HepG2 (cell line): ENCODE results near the gene RFXANK. TPM values are rescaled to one million over a fixed set of nuclear protein-coding genes. Genes with fewer than 3 reads are reported as not detected.

ENCODE experiments used
- ATAC-seq: fragments of 200-7000 bp; cut with Tn5 transposase; 3 replicates; pipeline ENCODE4 v1.9.1; 2020; ENCODE audit warnings: mild to moderate bottlenecking, moderate library complexity
- BruUV-seq: library from RNA; stranded (reverse); fragments of 400-500 nt; replicated peaks from 2 replicates; lab custom pipeline; 2021; lab: Mats Ljungman, UMichigan
- CTCF ChIA-PET: fragments of 300-600 bp; formaldehyde crosslinking; extraction: SDS; loops from one replicate; lab custom pipeline; 2021; ENCODE audit warnings: low total read pairs, inconsistent platforms, low intra/inter-chr PET ratio; lab: Yijun Ruan, JAX
- POLR2A ChIA-PET: fragments of 350-600 bp; sonication (Branson Sonifier 250); formaldehyde crosslinking; loops from one replicate; lab custom pipeline; 2020; ENCODE audit warnings: antibody characterized with exemption, inconsistent platforms; lab: Yijun Ruan, JAX
- DNase-seq: peaks from one replicate; pipeline ENCODE4 v3.0.0-alpha.2; 2015; ENCODE audit warnings: low spot score
- FAIRE-seq: peaks from 3 replicates; lab custom pipeline; 2011; peaks lifted over from hg19 to GRCh38; lab: Jason Lieb, UNC
- H2AFZ ChIP-seq: one replicate; pipeline ENCODE4 v1.6.1; 2011; ENCODE audit warnings: low read length, inconsistent platforms
- H3K27ac ChIP-seq: fragments of 300-600 bp; 3 replicates; pipeline ENCODE4 v1.8.0; 2011; ENCODE audit warnings: mixed run types, mild to moderate bottlenecking, mixed read lengths, low read length, inconsistent platforms; ENCODE audit not compliant: insufficient read depth; ENCODE audit errors: extremely low read length
- H3K27me3 ChIP-seq, 2 experiments: fragments of 200-600 bp in 1 of 2; 2 replicates in 1 of 2; 3 replicates in 1 of 2; pipeline versions ENCODE4 v1.6.0 to v1.8.0; 2011; ENCODE audit warnings: low read length in 2 of 2, mild to moderate bottlenecking in 2 of 2, moderate library complexity in 2 of 2, inconsistent platforms in 1 of 2; ENCODE audit not compliant: insufficient read depth in 2 of 2, control insufficient read depth in 1 of 2
- H3K36me3 ChIP-seq, 2 experiments: fragments of 200-600 bp in 1 of 2; replicated peaks in 1 of 2; 2 replicates in 1 of 2; 3 replicates in 1 of 2; pipeline versions ENCODE4 v1.5.1 to v1.8.0; 2011; ENCODE audit warnings: low read length in 2 of 2, inconsistent platforms in 1 of 2; ENCODE audit not compliant: insufficient read depth in 2 of 2, control insufficient read depth in 1 of 2
- H3K4me1 ChIP-seq: 2 replicates; pipeline ENCODE4 v1.5.1; 2012; ENCODE audit warnings: low read length, inconsistent platforms; ENCODE audit not compliant: insufficient read depth
- H3K4me2 ChIP-seq: 2 replicates; pipeline ENCODE4 v1.6.0; 2011; ENCODE audit warnings: low read depth, low read length, inconsistent platforms
- H3K4me3 ChIP-seq, 3 experiments: fragments of 200-600 bp in 1 of 3; sonication (generic), shearing (Covaris generic) in 1 of 3; replicated peaks in 1 of 3; 2 replicates each; pipeline ENCODE4 v1.5.1; 2011 to 2016; ENCODE audit warnings: low read length in 3 of 3, inconsistent platforms in 2 of 3, low read depth in 2 of 3, mild to moderate bottlenecking in 2 of 3, control low read depth in 1 of 3, mixed read lengths in 1 of 3; ENCODE audit not compliant: insufficient read depth in 1 of 3
- H3K79me2 ChIP-seq: one replicate; pipeline ENCODE4 v1.6.1; 2011; ENCODE audit warnings: low read length, inconsistent platforms; ENCODE audit not compliant: insufficient read depth
- H3K9ac ChIP-seq: 2 replicates; pipeline ENCODE4 v1.6.0; 2011; ENCODE audit warnings: mild to moderate bottlenecking, low read depth, low read length, inconsistent platforms; ENCODE audit not compliant: insufficient read depth
- H3K9me3 ChIP-seq: 2 replicates; pipeline ENCODE4 v1.5.1; 2012; ENCODE audit warnings: mild to moderate bottlenecking, low read length
- H4K20me1 ChIP-seq: 2 replicates; pipeline ENCODE4 v1.6.0; 2011; ENCODE audit warnings: inconsistent platforms, mild to moderate bottlenecking, low read length, moderate library complexity; ENCODE audit not compliant: insufficient read depth
- DMAP1 ChIP-seq: IDR thresholded peaks from 2 replicates; pipeline ENCODE4 v1.6.1; 2016
- EEA1 ChIP-seq: sonication (generic); formaldehyde crosslinking; IDR thresholded peaks from 2 replicates; pipeline ENCODE4 v1.5.1; 2020; ENCODE audit warnings: mild to moderate bottlenecking, missing genetic modification reagents, borderline replicate concordance
- ELK4 ChIP-seq: sonication (generic); formaldehyde crosslinking; IDR thresholded peaks from 2 replicates; pipeline ENCODE4 v1.9.0; 2021; ENCODE audit warnings: missing genetic modification reagents, borderline replicate concordance
- FOXC1 ChIP-seq: sonication (generic); formaldehyde crosslinking; IDR thresholded peaks from 2 replicates; pipeline ENCODE4 v1.8.0; 2022; ENCODE audit warnings: mild to moderate bottlenecking, missing genetic modification reagents, borderline replicate concordance
- ISX ChIP-seq: sonication (generic); formaldehyde crosslinking; conservative IDR thresholded peaks from 2 replicates; pipeline ENCODE4 v1.5.0; 2020; ENCODE audit warnings: missing genetic modification reagents
- MBD4 ChIP-seq: IDR thresholded peaks from 2 replicates; pipeline ENCODE4 v1.6.1; 2012; ENCODE audit warnings: low read length, inconsistent platforms, borderline replicate concordance
- MYPOP ChIP-seq: sonication (generic); formaldehyde crosslinking; IDR thresholded peaks from 2 replicates; pipeline ENCODE4 v1.8.1; 2023; ENCODE audit warnings: mild to moderate bottlenecking, moderate library complexity, missing genetic modification reagents
- POLR2A ChIP-seq, 2 experiments: IDR thresholded peaks; 2 replicates each; pipeline ENCODE4 v1.6.1; 2011; ENCODE audit warnings: low read depth in 2 of 2, low read length in 2 of 2, mild to moderate bottlenecking in 1 of 2, moderate library complexity in 1 of 2; ENCODE audit not compliant: insufficient read depth in 1 of 2
- RBFOX2 ChIP-seq: fragments of 200-400 bp; formaldehyde crosslinking; IDR thresholded peaks from 2 replicates; pipeline ENCODE4 v1.6.1; 2017; ENCODE audit warnings: low read depth, mild to moderate bottlenecking, low read length
- TOE1 ChIP-seq: sonication (generic); formaldehyde crosslinking; IDR thresholded peaks from 2 replicates; pipeline ENCODE4 v1.4.0; 2020; ENCODE audit warnings: mild to moderate bottlenecking, missing genetic modification reagents
- ZNF33A ChIP-seq: sonication (generic); formaldehyde crosslinking; IDR thresholded peaks from 2 replicates; pipeline ENCODE4 v1.5.1; 2020; ENCODE audit warnings: missing genetic modification reagents, mild to moderate bottlenecking, moderate library complexity, borderline replicate concordance
- ZNF607 ChIP-seq: sonication (generic); formaldehyde crosslinking; IDR thresholded peaks from 2 replicates; pipeline ENCODE4 v1.5.1; 2020; ENCODE audit warnings: missing genetic modification reagents, mild to moderate bottlenecking, borderline replicate concordance
- ZNF629 ChIP-seq: sonication (generic); formaldehyde crosslinking; conservative IDR thresholded peaks from 2 replicates; pipeline ENCODE4 v1.5.0; 2020; ENCODE audit warnings: missing genetic modification reagents
- ZNF747 ChIP-seq: sonication (generic); formaldehyde crosslinking; IDR thresholded peaks from 2 replicates; pipeline ENCODE4 v1.8.1; 2023; ENCODE audit warnings: missing genetic modification reagents, mild to moderate bottlenecking, borderline replicate concordance
- ZSCAN20 ChIP-seq: sonication (generic); formaldehyde crosslinking; IDR thresholded peaks from 2 replicates; pipeline ENCODE4 v1.4.0; 2020; ENCODE audit warnings: missing genetic modification reagents, mild to moderate bottlenecking, borderline replicate concordance
- WGBS: methylation state at CpG from one replicate; pipeline ENCODE4 v1.1.6; 2017; ENCODE audit warnings: low lambda C conversion rate; 5-methylcytosine and 5-hydroxymethylcytosine counted together
- in situ Hi-C: cut with HindIII; loops from 2 replicates; pipeline ENCODE4 v1.10.0; 2017; ENCODE audit warnings: low pct_unique_long_range_greater_than_20kb; ENCODE audit not compliant: extremely low pct_ligation_motif_present
- intact Hi-C: fragments of 100-400 bp; cut with micrococcal nuclease; formaldehyde crosslinking; loops from one replicate; pipeline ENCODE4 v1.10.0; 2022; ENCODE audit not compliant: unreplicated experiment
- polyA plus RNA-seq, 8 experiments: library from polyadenylated mRNA; depleted of rRNA in 3 of 8; stranded (reverse) in 7 of 8; unstranded in 1 of 8; fragments of >200 nt; fragmentation: Illumina TruSeq in 4 of 8; extraction: Trizol in 4 of 8; gene quantifications; 2 replicates each; pipeline versions ENCODE4 v1.2.1 to v1.2.3, GENCODE V29; 2011 to 2016; ENCODE audit warnings: low read depth in 4 of 8, missing spikeins in 1 of 8, mixed read lengths in 1 of 8; ENCODE audit not compliant: insufficient read depth in 1 of 8
- total RNA-seq, 5 experiments: library from RNA; depleted of rRNA; stranded (reverse); fragments of >200 nt; fragmentation: Illumina TruSeq; extraction: Trizol; gene quantifications; 2 replicates each; pipeline ENCODE4 v1.2.3, GENCODE V29; 2016; ENCODE audit warnings: low read depth in 1 of 5
- TF ChIP-seq, protein P1 (sequence below): sonication (generic); formaldehyde crosslinking; IDR thresholded peaks from 2 replicates; pipeline ENCODE4 v1.4.0; 2020; ENCODE audit warnings: missing genetic modification reagents
- TF ChIP-seq, protein P2 (sequence below): sonication (generic); formaldehyde crosslinking; IDR thresholded peaks from 2 replicates; pipeline ENCODE4 v1.9.0; 2022; ENCODE audit warnings: missing genetic modification reagents, mild to moderate bottlenecking, borderline replicate concordance

Gene RFXANK
- total and polyA plus RNA-seq, 2 of the 13 experiments (the other 11 are each of a cell fraction or from before 2014, with no cell fraction given), result 49.9 to 80.7 TPM

GRCh38 chr19:19211499-19212420 lies 19.7 kb downstream of the RFXANK start, which contains the start of gene NCAN:
Gene NCAN, plus strand, starts transcription at chr19:19211958. Its CDS starts 4,996 bp downstream, at chr19:19216954.
- ATAC-seq, result peak; percentile 46

More at GRCh38 chr19:19211499-19212420, 19.7 kb downstream of the RFXANK start, which contains the start of gene NCAN:
- H4K20me1 ChIP-seq, result no peaks in the 10 kb centered on the region; the same call in 1 of the 2 replicates
- TF ChIP-seq DMAP1 (CRISPR knock-in tag) (no peak), TOE1 (CRISPR knock-in tag) (no peak), POLR2A (IDR thresholded peaks at IDR 0.05; ENCODE audit: insufficient read depth in 1 of 2, low read depth in 2 of 2, low read length in 2 of 2) (no peak), ZNF33A (CRISPR knock-in tag) (no peak), MYPOP (CRISPR knock-in tag) (0 out of 2 replicates have a peak, but pooled peaks have one; percentile 42), RBFOX2 (no peak), ISX (CRISPR knock-in tag) (no peak), ZSCAN20 (CRISPR knock-in tag) (no peak), ZNF607 (no peak), ZNF629 (peak; percentile 77), MBD4 (no peak), ELK4 (no peak), FOXC1 (CRISPR knock-in tag) (no peak), ZNF747 (no peak), EEA1 (no peak)
- TF ChIP-seq, protein P1, sequence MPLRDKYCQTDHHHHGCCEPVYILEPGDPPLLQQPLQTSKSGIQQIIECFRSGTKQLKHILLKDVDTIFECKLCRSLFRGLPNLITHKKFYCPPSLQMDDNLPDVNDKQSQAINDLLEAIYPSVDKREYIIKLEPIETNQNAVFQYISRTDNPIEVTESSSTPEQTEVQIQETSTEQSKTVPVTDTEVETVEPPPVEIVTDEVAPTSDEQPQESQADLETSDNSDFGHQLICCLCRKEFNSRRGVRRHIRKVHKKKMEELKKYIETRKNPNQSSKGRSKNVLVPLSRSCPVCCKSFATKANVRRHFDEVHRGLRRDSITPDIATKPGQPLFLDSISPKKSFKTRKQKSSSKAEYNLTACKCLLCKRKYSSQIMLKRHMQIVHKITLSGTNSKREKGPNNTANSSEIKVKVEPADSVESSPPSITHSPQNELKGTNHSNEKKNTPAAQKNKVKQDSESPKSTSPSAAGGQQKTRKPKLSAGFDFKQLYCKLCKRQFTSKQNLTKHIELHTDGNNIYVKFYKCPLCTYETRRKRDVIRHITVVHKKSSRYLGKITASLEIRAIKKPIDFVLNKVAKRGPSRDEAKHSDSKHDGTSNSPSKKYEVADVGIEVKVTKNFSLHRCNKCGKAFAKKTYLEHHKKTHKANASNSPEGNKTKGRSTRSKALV (CRISPR knock-in tag), result peak; percentile 74; the same call in 1 of the 2 replicates
- TF ChIP-seq, protein P2, sequence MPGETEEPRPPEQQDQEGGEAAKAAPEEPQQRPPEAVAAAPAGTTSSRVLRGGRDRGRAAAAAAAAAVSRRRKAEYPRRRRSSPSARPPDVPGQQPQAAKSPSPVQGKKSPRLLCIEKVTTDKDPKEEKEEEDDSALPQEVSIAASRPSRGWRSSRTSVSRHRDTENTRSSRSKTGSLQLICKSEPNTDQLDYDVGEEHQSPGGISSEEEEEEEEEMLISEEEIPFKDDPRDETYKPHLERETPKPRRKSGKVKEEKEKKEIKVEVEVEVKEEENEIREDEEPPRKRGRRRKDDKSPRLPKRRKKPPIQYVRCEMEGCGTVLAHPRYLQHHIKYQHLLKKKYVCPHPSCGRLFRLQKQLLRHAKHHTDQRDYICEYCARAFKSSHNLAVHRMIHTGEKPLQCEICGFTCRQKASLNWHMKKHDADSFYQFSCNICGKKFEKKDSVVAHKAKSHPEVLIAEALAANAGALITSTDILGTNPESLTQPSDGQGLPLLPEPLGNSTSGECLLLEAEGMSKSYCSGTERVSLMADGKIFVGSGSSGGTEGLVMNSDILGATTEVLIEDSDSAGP (CRISPR knock-in tag), result no peak
- TF ChIP-seq, all 625 proteins: peak for 3
- no peaks in the 10 kb centered on the region for H3K79me2 ChIP-seq
- no peak for DNase-seq
- H3K4me3 ChIP-seq, result no peak within 1 kb of the TSS
- BruUV-seq, result no TSS peak
- 16% methylated on average over 28 of the region's 54 CpGs for WGBS
- no peaks in the 10 kb centered on the region for H3K36me3 ChIP-seq
- H3K27me3 ChIP-seq, result peaks cover 2 to 21% of the 10 kb centered on the region in 2 experiments; a peak in 3 of 5 replicates
- ChIA-PET CTCF (no interaction called here), POLR2A (no interaction called here)
- H3K4me2 ChIP-seq, result no peak within 1 kb of the TSS
- FAIRE-seq, result no peak
- no peak within 1 kb of the TSS for H2AFZ ChIP-seq
- in situ Hi-C loops (no loop called here), intact Hi-C loops (no loop called here)
- H3K9ac ChIP-seq, result no peak within 1 kb of the TSS
- H3K4me1 ChIP-seq, result no peaks in the 10 kb centered on the region
- no peak within 1 kb of the TSS for H3K27ac ChIP-seq
- no peaks in the 10 kb centered on the region for H3K9me3 ChIP-seq
